ENCODE results near the gene TMEM178B. TPM values are rescaled to one million over a fixed set of nuclear protein-coding genes. Genes with fewer than 3 reads are reported as not detected.

The TMEM178B gene
- total and polyA plus RNA-seq, 2 of the 13 experiments (the other 11 are each of a cell fraction or from before 2014, with no cell fraction given) = 0.01 to 0.02 TPM

- TF ChIP-seq SNAPC5 (CRISPR knock-in tag; IDR thresholded peaks at IDR 0.05; ENCODE audit: borderline replicate concordance) (no peak), ZNF720 (CRISPR knock-in tag; IDR thresholded peaks at IDR 0.05) (no peak), ZNF546 (CRISPR knock-in tag; conservative IDR thresholded peaks at IDR 0.05) (no peak), FOSL2 (CRISPR knock-in tag; IDR thresholded peaks at IDR 0.05) (peak; percentile 75), KLF16 (CRISPR knock-in tag; IDR thresholded peaks at IDR 0.05) (0 out of 4 replicates have a peak, but pooled peaks of 1 of the 2 experiments have one; percentile 24), CBX1 (IDR thresholded peaks at IDR 0.05; ENCODE audit: low read depth) (no peak), E2F2 (CRISPR knock-in tag; IDR thresholded peaks at IDR 0.05; ENCODE audit: borderline replicate concordance) (no peak), FOXJ3 (CRISPR knock-in tag; IDR thresholded peaks at IDR 0.05; ENCODE audit: borderline replicate concordance) (peak; percentile 78; the same call in 1 of the 2 replicates), ARHGAP35 (CRISPR knock-in tag; IDR thresholded peaks at IDR 0.05; ENCODE audit: borderline replicate concordance) (no peak), MNT (IDR thresholded peaks at IDR 0.05) (no peak), GATAD2A (CRISPR knock-in tag; IDR thresholded peaks at IDR 0.05) (0 out of 2 replicates have a peak, but pooled peaks have one; percentile 45), CEBPB (IDR thresholded peaks at IDR 0.05; ENCODE audit: borderline replicate concordance, low read depth, low read length) (peak; percentile 90), ZNF446 (CRISPR knock-in tag; IDR thresholded peaks at IDR 0.05) (no peak), IRF1 (CRISPR knock-in tag; IDR thresholded peaks at IDR 0.05; ENCODE audit: low read depth) (no peak), KLF12 (CRISPR knock-in tag; IDR thresholded peaks at IDR 0.05; ENCODE audit: borderline replicate concordance) (no peak), PRDM15 (CRISPR knock-in tag; IDR thresholded peaks at IDR 0.05) (no peak), WIZ (CRISPR knock-in tag; IDR thresholded peaks at IDR 0.05) (0 out of 2 replicates have a peak, but pooled peaks have one; percentile 36), RARA (CRISPR knock-in tag; IDR thresholded peaks at IDR 0.05) (0 out of 2 replicates have a peak, but pooled peaks have one; percentile 8), FOXK2 (IDR thresholded peaks at IDR 0.05) (peak; percentile 76), HOXA3 (CRISPR knock-in tag; IDR thresholded peaks at IDR 0.05) (no peak), ZNF644 (CRISPR knock-in tag; IDR thresholded peaks at IDR 0.05; ENCODE audit: low read depth) (peak; percentile 52), PHF21A (CRISPR knock-in tag; IDR thresholded peaks at IDR 0.05) (0 out of 2 replicates have a peak, but pooled peaks have one; percentile 26)
Observed at GRCh38 chr7:141042222-141043193, 31.4 kb upstream of the TMEM178B start (continued).

Data from HepG2 (cell line).